C4-2B (cell line): Measurements from ENCODE around the gene NMNAT3.

Experiments used
- H3K27ac ChIP-seq: fragments of 450-650 bp; 2 replicates; pipeline ENCODE4 v1.5.1; 2017
- CTCF ChIP-seq: fragments of 450-650 bp; conservative IDR thresholded peaks from 2 replicates; pipeline ENCODE4 v1.5.1; 2017; ENCODE audit warnings: mild to moderate bottlenecking
- ZFX ChIP-seq: fragments of 450-650 bp; IDR thresholded peaks from 2 replicates; pipeline ENCODE4 v1.6.1; 2017

The NMNAT3 gene

GRCh38 chr3:139537795-139538621, 139.8 kb downstream of the NMNAT3 start:
- H3K27ac ChIP-seq = no peak overlapping the region
- TF ChIP-seq ZFX (no peak), CTCF (no peak)

GRCh38 chr3:139537361-139537760, 140.4 kb downstream of the NMNAT3 start:
- TF ChIP-seq CTCF (no peak), ZFX (no peak)
- H3K27ac ChIP-seq = no peak overlapping the region

- TF ChIP-seq CTCF = no peak
- no peak for TF ChIP-seq ZFX
- no peak overlapping the region for H3K27ac ChIP-seq
These were observed 142.5 kb downstream of the NMNAT3 start for GRCh38 chr3:139534992-139535879.

GRCh38 chr3:139534455-139534812, 143.3 kb downstream of the NMNAT3 start:
- H3K27ac ChIP-seq = peak overlapping the region; percentile 12; the same call in 1 of the 2 replicates
- TF ChIP-seq ZFX (no peak), CTCF (no peak)

- TF ChIP-seq CTCF (no peak), ZFX (no peak)
- peak overlapping the region; percentile 12; the same call in 1 of the 2 replicates for H3K27ac ChIP-seq
These were observed 143.9 kb downstream of the NMNAT3 start for GRCh38 chr3:139533781-139534454.

- H3K27ac ChIP-seq = no peak overlapping the region
- TF ChIP-seq CTCF (no peak), ZFX (no peak)
These were observed 144.8 kb downstream of the NMNAT3 start for GRCh38 chr3:139532976-139533375.
